Brain pericyte (primary cell): ENCODE measurements around the gene MEX3D.

Source experiments
- DNase-seq: peaks from one replicate; pipeline ENCODE4 v3.0.0-alpha.2; 2012; ENCODE audit warnings: low read depth, low spot score

Gene MEX3D

DNA sequence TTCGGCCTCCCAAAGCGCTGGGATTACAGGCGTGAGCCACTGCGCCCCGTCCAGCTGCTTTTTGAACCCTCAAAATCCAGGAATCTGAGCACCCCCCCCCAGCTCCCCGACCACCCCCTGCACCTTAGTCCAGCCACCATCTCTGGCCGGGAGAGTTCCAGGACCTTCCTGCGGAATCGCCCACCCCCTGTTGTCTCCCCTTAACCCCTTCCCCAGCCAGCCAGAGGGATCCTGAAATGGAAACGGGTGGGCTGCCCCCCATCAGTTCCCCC lies 25.3 kb upstream of the MEX3D start:
- DNase-seq = no peak

DNA sequence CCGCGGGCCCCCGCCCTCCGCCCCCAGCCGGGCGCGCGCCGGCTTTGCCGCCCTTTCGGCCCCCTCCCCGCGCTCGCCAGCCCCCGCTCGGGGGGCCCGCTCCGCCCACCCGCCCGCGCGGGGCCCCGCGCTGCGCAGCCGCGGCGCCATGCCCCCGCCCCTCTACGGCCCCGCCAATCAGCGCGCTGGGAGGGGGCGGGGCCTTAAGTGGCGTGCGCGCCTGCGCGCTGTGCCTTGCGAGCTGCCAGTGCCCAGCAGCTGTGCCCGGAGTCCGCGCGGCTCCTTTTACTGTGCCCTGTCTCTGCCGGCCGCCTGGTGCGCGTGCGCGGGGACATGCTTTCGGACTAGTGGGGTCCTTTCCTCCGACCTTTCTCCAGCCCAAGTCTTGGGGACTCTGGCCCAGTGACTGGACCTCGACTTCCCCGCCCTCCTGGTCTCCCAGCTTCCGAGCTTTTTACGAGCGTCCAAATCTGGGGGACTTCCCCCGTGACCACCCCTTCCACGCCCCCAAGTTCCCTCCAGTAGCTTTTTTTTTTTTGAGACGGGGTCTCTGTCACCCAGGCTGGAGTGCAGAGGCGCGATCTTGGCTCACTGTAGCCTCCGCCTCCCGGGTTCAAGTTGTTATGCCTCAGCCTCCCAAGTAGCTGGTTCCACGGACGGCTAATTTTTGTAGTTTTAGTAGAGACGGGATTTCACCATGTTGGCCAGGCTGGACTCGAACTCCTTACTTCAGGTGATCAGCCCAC lies 24.8 kb upstream of the MEX3D start, which contains the start of gene MBD3:
MBD3 (minus strand) TSS at position 111 of the 746 bp plus-strand sequence. CDS start 234 bp downstream, outside the sequence.
- peak; percentile 74 for DNase-seq

DNA sequence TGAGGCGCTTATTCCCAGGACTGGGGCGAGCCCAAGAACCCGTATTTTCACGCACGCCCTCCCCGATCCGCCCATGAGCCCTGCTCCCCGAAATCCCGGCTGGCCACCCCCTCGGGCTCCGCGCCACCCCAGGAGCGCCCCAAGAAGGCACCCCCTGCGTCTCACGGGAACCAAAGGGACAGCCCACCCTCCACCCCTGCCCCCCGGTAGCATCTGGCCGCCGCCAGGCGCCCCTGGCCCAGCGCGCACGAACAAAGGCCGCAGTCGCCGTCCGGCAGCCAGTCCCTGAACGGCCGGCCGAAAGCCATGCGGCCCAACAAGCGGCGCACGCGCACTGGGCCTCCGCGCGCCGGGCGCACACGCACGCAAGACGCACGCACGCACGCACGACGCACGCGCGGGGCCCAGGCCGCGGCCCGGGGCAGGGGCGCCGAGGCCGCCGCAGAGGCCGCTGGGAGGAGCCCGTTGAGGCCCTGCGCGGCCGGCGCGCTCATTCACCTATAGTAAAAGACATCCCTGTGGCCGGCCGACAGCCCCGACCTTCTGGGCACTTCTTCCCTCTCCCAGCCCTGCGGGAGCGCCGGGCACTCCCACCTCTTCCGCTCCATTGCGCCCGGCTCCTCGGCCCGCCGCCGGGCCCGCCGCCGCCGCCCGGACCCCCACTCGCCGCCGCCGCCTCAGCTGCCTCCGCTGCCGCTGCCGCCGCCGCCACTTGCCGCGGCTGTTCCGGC lies 24.1 kb upstream of the MEX3D start:
- DNase-seq = peak; percentile 33

DNA sequence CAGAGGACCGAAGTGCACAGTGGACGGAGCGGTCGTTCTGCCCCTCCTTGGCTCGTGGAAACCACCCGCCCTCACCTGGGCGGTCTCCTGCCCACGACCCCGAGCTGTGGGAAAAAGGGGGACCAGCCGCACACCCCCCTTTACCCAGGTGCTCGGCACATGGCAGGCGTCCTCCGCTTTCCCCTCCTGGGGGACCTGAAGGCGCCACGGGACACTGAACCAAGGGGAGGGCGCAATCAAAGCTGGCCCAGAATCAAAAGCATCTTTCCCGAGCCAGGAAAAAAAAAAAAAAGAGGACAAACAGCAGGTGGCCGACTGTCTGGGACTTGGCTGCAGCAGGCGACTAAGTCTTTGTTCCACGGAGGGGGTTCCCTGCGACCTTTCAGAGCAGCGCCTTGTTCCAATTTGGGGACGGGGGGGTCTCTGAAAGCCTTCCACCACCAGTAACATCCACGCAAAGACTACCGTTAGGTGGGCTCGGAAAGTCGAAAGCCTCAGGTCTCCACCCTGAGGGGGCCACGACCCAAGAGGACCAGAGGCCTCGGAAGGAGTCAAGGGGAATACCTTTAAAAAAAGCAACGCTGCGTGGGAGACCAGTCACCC lies 23.4 kb upstream of the MEX3D start:
- no peak for DNase-seq

DNA sequence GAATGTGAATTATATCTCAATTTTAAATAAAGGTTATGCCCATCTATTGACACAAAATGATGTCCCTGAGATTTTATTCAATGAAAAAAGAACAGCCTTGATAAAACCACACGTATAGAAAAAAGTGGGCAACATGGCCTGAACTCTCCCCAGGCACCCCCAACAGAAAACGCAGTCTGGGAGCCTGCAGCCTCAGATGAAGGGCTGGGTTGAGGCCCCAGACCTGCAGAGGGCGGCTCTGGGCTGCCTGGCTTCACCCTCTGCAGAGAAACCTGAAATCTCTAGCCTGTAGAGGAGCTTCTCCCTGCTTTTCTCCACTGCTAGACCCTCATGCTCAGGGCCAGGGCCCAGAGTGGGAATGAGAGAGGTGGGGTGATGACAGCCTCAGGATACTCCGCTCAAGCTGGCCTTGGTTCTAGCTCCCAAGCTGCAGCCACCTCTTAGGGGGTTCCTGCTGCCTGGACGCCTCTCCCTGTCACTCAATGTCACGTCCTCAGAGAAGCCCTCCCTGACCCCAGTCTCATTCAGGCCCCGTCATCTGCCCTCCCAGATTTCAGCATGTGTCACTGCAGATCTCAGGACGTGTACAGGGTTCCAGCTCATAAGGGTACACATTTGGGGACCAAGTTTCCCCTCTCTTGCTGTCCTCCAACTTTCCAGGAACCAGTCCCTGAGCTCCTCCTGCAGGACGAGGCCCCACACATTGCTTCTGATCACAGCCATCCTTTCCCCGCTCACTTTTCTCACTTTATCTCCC lies 22.7 kb upstream of the MEX3D start:
- DNase-seq = no peak

DNA sequence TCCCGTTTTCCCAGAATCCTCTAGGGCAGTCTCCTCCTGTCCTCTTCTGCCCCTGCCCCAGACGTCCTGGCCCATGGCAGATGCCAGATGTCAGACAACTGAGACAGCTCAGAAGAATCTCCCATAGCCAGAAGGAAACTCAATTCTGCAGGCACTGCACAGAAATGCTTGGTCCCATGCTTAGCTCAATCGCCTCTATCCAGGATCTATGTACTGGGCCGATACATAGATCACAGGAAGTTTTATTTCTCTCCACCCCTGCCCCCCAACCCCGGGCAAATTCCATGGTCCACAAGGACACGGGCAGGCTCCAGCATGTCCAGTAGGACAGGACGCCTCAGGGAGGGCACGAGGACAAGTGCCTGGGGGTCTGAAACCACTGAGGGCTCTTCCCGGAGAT lies 19.7 kb upstream of the MEX3D start:
- DNase-seq = no peak

DNA sequence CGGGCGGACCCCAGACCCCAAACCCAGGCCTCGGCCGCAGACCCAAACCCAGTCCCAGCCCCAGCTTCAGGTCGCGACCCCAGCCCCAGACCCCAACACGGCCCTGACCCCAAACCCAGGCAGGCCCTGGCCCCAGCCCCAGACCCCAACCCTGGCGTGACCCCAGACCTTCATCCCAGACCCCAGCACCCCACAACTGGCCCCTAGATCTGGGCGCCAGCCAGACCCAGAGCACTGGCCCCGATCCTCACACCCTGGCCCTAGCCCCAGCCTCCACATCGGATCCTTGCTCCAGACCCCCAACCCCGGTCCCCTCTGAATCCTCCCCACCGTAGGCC lies 17.1 kb upstream of the MEX3D start:
- no peak for DNase-seq

DNA sequence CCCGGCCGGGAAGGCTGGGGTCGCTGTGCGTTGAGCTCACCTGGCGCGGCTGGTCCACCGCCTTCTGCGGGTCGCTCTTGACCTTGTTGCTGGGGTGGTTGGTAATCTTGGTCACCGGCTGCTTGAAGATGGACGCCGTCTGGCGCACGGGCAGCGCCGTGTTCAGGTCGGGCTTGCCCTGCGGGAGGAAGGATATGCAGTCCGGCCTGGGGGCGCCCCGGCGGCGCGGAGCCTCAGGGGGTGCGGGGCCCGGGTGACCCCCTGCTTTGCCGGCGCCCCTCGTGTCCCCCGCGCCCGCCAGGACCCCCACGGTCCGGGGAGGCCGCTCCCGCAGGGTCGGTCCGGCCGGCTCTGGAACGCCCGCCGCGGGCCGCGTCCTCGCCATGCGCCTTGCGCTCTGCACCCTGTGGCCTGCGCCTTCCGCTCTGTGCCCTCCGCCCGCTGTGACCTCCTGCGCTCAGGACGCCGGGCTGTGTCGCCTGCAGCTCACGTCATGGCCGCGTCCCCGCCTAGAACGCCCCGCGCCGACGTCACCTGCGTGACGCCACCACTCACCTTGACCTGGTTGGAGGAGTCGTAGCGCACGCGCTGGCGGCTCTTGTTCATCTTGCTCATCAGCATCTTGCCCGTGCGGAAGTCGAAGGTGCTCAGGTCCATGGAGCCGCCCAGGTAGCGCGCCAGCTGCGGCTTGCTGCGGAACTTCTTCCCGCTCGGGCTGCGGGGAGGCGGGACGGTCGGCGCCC lies 16.5 kb upstream of the MEX3D start:
- DNase-seq = no peak

DNA sequence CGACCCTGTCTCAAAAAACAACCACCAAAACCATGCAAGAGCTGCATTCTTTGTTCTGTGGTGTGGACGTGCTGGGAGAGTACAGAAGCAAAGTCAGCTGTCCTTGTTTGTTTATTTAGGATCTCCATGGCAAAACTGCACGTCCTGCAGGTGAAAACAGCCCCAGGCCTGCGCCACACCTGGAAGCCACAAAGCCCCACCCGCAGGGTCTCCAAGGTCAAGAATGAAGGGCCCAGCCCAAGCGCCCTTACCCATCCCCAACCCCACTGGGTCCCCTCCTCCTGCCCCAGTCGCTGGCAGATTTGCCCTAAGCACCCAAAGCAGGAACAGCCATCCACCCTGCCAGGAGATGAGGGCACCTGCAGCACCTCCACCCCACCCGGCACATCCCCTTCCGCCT lies 14.1 kb upstream of the MEX3D start:
- DNase-seq = no peak

DNA sequence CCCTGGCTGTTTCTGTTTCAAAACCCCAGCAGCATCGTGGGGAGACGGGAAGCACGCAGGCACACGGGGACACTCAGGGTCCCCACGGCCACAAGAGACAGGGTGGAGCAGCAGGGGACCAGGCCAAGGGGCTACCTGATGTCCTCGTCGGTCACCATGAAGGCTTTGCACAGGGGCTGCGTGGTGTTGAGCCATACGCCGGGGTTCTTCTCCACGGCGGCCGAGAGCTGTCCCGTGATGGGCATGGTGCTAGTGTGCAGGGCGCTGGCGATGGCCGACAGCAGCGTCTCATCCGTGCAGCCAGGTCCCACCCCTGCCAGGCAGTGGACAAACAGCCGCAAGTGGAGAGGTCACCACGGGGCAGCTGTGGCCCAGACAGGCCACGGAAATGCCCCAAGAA lies 12.8 kb upstream of the MEX3D start:
- no peak for DNase-seq

DNA sequence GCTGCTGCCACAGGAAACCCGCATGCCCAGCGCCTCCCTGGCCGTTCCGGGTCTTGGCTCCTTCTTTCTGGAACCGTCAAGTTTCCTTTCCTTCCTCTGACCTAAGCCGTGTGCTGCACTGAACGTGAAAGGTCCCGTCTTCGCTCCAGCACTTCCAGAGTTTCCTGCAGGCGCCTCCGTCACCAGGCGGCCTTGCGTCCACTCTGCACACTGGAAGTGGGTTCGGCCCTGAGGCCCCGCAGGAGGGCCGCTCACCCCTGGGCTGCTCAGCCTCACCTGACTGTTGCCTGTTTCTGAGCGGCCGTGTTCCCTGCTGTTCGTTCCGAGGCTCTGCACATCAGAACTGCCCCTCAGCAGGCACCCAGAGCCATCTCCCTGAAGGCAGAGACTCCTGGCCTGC lies 12.3 kb upstream of the MEX3D start:
- no peak for DNase-seq

DNA sequence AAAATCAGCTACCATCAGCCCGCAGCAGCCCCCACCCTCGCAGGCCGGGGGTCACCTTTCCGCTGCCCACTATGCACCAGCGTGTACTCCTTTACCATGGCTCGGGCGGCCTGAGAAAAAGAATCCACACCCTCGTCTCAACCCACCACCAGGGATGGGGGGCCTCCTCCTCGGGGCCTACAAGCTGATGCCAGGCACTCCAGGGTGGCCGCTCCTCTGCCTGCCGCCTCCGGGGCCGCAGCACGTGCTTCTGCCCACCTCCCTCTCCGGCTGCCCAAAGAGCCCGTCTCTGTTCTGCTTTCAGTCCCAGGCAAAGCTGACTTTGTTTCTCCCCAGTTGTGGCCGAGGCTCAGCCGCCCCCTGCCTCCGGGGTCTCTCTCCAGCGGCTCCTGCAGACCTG lies 11.1 kb upstream of the MEX3D start:
- DNase-seq = no peak

DNA sequence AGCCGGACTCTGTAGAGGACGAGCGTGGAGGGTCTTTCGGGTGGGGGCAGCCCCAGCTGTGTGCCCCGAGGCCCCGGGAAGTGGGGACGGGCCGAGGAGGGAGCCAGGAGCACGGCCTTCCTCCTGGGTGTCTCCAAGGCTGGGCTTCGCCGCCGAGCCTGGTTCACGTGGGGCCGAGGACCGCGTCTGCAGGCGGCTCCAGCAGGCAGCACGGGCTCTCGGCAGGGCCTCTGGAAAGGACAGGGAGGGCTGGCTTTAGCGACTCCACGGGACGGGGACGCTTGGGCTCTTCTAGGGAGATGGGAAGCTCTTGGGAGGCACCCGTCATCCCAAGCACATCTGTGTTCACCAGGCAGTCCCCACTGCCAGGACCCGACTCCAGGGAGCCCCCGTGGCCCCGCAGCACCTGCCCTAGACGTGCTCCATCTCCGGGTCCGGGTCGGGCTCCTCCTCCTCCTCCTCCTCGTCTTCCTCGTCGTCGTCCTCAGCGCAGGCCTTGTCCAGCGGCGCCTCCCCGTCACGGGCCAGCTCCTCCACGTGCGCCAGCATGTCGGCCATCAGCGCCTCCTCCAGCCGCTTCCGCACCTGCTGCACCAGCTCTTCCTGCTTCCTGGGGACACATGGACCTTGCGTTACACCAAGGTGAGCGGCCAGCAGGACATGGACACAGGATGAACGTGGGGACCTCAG lies 9.9 kb upstream of the MEX3D start:
- DNase-seq = no peak

DNA sequence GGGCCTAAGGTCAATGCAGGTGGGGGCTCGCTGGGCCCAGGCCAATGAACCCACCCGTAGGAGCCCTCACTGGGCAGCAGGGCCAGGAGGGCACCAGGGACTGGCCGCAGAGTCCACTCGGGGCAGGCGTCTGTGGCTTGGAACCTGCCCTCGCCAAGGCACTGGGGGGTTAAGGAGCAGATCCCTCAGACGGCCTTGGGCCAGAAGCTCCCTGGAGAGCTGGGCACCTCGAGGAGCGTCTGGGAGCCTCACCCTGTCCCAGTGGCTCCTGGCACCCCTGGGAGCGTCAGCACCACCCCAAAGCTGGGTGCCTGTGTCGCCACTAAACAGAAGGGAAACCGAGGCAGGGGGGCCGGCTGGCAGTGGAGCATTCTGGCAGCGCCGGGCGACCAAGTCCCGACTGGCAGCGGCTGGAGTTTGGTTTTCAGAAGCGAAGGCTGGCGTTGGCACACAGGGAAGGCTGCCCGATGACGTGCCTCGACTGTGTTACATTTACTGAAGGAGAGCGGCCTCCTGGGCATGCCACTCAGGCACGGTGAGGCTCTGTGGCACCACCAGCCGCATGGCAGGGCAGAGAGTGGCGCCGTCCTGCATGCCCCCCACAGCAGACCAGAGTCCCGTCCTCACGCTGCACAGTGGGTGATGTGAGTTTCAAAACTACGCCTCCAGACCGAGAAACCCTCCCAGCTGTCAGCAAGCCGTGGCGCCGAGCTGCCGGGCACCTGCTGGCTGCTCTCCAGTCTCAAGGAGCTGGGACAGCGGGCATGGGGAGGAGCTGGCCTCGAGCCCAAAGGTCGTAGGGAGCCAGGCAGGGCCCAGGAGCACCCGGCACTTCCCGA lies 9.2 kb upstream of the MEX3D start:
- no peak for DNase-seq

DNA sequence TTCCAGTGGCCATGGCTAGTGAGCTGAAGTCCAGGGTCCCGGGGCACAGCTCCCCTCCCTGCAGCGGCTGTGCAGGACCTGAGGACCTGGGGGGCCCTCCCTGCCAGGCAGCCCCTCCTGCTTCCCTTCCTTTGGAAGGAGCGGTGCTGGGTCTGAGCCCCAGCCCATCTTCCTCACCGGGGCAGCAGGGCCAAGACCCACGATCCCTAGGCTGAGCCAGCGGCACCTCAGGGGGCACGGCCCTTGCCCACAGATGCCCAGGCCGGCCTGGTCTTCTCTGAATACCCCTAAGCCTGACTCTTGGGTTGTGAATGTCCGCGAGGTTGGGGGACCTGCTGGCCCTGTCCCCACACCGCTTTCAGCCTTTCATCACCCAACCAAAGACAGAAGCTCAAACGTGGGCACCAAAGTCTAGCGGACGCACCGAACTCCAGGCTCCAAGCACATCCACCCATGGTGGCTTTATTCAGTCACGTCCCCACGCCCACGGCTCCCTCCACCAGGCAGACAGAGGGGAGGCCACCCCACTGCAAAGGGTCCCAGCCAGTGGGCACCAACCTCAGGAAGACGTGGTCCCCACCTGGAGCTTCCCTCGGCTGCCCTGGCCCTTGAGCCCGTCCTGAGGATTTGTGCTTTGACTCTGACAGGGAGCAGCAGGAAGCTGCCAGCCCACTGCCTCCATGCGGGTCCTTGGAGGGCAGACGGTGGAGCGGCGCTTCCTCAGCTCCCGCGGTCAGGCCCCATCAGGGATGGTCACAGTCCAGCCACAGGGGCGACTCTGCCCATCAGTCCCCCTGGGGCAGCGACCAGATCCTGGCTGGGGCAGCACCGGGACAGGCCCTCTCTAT lies 8.3 kb upstream of the MEX3D start:
- no peak for DNase-seq

DNA sequence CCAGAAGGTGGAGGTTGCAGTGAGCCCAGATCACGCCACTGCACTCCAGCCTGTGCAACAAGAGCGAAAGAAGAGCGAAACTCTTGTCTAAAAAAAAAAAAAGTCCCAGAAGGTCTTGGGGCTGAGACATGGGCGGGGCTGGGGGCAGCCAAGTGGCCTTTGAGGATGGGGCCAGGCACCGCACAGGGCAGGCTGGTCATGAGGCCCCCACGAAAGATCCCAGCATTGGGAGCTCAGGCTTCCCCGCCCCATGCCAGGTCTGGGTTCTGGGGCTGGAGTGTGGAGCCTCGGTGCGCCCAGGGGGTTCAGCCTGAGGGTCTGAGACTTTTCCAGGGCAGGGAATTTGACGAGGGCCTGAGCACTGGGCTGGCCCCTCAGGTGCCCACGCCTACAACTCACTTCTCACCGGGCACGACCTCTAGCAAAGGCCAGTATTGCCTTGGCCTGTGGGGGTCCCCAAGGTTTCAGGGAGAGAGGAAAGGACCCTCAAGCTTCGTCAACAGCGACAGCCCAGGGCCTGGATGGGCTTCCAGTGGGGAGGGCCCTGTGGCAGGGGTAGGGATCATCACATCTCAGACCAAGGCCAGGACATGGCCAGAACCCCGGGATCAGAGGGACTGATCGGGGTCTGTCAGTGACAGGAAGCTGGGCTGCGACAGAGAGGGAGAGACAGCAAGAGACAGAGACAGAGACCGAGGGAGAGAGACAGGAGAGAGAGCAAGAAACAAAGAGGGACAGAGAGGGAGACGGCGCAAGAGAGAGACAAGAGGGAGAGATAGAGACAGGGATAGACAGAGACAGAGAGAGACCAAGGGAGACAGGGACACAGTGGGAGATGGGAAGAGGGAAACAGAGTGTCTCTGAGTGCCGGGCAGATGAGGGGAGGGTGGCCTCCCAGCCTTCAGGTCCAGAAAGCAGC lies 7.5 kb upstream of the MEX3D start:
- no peak for DNase-seq

DNA sequence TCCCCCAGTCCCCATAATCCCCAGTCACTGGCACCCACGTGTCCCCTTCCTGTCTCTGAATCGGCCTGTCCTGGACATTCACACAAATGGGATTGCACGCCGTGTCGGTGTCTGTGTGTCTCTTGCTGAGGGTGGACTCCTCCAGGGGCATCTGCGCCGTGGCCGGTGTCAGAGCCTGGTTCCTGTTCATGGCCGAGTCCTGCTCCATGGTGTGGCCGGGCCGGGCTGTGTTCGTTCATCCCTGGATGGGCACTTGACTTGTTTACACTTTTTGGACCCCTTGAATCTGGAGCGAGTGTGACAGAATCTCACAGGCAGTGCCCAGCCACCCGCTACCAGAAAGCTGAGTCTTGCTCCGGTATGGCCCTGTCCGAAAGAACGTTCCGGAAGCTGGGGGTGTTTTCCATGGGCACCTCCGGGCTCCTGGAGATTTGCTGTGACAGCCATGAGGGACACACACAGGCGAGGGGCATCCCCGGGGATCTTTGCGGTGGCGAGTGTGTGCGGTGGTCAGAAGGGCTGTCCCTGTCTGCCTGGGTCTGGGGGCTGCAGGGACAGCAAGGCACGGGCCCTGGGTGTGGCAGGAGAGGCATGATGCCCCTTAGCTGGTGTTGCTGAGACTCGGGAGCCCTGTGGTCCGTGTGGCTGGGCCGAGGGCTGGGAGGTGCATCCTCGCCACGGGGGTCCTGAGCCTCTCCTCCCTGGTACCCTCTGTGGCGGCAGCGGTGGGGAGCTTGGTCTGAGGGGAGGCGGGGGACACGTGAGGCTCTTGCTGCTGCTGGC lies 6.4 kb upstream of the MEX3D start:
- no peak for DNase-seq
